Stimulated activated CD4-positive, alpha-beta T cell treated with anti-CD3 and anti-CD28 coated beads, Interleukin-1b, Interleukin-23, amount 100 ng/mL, for 24 hours (primary cell): ENCODE results near the gene MBD4.
"Not testable (repeated sequence)": the region's sequence is repeated elsewhere in the genome, so short reads cannot be mapped to it uniquely, and the experiment has no call there.

Source experiments
- DNase-seq, 4 experiments: peaks; one replicate each; pipeline ENCODE4 v3.0.0-alpha.2; 2020; ENCODE audit warnings: low read depth in 4 of 4, low spot score in 1 of 4

Gene MBD4

DNA sequence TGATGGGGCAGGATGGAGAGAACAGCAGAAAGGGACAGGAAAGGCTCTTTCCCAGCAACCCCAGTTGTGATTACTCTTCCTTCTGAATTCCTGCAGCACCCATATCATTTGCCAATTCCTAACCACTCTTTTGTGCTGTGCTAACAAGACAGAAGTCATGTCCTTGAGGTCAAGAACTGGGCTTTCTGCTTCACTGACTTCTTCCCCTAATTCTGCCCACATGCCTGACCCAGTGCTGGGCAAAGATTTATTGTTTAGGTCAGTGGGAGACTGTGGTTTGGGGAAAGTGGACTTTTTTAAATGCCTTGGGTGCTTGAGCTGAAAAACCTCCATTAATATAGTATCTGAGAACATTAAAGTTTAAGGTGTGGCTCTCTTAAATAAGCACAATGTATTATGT lies 7.1 kb downstream of the MBD4 start:
- DNase-seq = no peak

DNA sequence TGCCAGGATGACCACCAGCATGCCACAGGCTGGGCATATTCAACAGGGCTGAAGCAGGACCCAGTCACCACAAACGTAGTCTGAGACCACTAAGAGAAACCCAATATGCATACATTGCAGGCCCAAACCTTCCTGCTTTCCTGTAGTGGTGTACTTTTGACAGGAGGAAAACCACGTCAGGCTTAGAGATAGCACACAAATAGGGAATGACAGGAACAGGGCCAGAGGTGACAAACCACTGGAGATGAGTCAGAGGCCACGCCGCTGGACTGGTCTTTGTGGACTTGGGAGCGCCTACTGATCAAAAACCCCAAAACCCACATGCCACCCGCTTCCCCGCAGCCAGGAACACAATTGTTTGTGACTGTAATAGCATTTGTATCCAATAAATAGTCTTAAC lies 7.7 kb downstream of the MBD4 start:
- DNase-seq = no peak

DNA sequence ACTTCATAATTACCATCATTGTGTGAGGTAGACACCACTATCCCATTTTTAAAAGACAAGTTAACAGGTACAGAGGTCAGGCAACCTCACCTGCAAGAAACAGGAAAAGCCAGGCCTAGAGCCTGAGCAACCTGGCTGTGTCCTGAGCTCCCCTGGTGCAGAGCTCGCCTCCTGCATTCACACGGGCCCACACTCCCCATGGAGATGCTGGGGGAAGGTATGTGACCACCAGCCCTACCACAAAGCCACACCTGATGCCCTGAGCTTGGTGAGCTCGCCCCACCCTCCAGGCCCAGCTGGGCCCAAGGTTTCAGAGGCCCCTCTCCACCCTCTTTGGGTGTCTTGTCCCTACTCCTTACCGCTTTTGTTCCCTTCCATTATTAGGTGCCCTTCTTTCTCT lies 10.1 kb downstream of the MBD4 start:
- DNase-seq = no peak

DNA sequence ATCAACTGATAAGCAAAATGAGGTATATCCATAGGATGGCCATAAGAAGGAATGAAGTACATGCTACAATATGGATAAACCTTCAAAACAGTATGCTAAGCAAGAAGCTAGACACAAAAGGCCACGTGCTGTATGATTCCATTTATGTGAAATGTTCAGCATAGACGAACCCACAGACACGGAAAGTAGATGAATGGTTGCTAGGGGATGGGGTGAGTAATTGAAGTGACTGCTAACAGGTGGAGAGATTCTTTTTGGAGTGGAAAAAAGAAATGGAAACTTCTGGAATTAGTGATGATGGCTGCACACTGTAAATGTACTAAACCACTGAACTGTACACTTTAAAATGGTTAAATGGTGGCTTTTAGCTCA lies 10.7 kb downstream of the MBD4 start:
- DNase-seq = no peak

DNA sequence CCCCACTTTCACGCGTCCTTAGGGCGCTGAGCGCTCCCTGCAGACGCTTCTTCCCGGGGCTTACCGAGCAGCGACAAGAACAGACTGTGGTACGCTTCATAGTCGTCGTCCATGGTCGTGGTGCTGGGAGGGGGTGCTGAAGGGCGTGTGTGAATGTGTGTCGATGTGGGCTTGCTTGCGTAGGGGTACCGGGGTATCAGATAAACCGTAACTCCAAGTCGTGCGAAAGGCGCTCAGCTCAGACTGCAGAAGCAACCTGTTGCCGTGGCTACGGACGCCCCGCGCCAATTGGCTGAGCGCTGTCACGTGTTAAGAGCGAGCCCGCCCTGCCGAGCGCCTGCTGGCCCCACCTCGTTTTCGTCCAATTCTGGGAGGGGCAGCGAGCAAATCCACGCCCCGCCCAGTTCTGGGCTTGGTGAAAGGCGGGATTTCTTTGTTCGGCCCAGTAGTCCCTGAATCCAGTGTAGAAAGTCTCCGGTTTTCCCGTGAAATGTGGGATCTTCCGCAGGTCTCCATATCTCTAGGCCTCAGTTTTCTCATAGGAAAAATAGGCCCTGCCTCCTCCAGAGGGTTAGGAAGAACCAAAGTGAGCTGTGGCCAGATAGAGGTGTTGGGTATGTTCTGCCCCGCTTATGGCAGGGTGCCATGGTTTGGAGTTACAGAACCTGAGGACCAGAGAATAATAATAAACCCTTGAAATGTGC lies 11.2 kb downstream of the MBD4 start, which contains the start of gene EFCAB12:
Gene EFCAB12, minus strand, starts transcription at position 261 of the 704 bp plus-strand sequence. Its CDS starts 148 bp downstream, at position 113.
- DNase-seq = peak; percentile 69 to 81 (median 74)

DNA sequence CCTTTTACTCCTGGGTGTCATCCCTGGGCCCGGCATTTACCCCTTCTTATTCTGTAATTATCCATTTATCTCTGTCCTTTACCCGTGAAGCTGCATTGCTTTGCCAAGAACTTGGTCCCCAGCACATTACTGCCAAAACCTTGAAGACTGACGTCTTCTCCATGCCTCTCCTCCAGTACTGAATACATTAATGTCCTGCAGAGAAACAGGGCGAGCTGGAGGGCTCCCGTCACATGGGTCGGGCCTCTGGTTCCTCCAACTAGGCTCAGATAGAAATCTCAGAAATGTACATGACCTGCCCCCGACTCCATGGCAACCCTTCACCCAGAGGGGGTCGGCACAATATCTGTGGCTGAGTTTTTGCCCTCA lies 11.8 kb downstream of the MBD4 start:
- no peak for DNase-seq

DNA sequence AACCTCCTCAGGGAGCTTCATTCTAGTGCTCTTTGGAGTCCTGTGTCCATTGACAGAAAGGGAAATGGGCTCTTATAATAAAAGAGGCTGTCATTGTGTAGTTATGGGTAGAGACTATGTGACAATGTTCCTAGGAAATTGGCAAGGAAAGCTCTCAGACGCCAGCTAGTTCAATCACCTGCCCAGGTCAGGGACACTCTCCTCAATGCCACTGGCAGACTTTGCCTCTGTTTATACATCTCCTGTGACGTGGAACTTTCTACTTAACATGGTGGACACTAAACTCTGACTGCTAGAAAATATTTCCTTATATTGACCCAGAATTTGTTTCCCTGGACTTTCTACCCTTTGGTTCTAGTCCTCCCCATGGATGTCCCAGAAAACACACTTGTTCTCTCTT lies 14.1 kb downstream of the MBD4 start:
- no peak for DNase-seq

DNA sequence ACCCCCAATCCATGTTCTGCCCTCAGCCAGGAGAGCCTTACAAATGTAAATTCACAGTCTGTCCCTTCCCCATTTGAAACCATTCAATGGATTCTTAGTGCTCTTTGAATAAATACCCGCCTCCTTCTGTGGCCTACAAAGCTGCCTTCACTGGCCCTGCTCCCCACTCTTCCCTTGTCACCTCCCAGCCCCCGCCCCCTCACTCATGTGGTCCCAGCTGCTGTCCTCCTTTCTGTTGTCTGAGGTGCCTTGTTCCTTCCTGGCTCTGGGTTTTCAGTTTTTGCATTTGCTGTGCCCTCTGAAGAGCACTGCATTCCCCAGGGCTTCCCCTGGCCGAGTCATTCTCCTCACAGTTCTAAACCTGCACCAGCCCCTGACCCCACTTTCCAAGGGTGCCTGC lies 14.5 kb downstream of the MBD4 start:
- DNase-seq = no peak

DNA sequence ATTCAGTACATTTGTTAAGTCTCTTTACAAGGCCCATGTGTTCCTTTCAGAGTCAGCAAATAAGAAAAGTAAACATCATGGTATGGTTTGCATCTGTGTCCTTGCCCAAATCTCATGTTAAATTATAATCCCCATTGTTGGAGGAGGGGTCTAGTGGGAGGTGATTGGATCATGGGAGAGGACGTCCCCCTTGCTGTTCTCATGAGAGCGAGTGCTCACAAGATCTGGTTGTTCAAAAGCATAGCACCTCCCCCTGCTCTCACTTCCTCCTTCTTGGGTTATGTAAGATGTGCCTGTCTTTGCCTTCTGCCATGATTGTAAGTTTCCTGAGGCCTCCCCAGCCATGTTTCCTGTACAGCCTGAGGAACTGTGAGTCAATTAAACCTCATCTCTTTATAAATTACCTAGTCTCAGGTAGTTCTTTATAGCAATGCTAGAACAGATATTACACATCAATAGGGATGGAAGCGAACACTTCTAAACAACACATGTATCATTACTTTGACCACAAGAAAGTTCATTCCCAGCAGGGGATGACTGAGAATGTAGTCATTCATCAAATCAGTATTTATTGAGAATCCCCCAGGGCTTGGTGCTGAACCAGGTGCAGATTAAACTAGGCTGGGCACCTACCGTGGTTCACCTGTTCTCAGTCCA lies 15.4 kb downstream of the MBD4 start:
- DNase-seq = no peak

DNA sequence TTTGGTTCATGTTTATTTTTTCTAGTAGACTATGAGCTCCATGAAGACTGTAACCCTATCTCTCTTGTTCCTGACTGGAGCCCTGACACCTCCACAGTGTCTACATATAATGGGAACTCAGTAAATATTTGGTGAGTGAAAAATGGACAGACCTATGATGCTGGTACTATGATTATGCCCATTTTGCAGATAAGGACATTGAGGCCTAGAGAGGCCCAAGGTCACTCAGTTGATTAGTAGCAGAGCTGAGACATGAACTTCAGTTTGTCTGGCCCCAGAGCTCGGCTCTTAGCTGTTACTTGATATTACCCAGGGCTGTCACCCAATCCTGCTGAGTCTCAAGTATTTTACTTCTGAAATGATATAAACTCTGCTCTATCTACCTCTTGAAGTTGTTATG lies 16.9 kb downstream of the MBD4 start:
- DNase-seq = no peak

DNA sequence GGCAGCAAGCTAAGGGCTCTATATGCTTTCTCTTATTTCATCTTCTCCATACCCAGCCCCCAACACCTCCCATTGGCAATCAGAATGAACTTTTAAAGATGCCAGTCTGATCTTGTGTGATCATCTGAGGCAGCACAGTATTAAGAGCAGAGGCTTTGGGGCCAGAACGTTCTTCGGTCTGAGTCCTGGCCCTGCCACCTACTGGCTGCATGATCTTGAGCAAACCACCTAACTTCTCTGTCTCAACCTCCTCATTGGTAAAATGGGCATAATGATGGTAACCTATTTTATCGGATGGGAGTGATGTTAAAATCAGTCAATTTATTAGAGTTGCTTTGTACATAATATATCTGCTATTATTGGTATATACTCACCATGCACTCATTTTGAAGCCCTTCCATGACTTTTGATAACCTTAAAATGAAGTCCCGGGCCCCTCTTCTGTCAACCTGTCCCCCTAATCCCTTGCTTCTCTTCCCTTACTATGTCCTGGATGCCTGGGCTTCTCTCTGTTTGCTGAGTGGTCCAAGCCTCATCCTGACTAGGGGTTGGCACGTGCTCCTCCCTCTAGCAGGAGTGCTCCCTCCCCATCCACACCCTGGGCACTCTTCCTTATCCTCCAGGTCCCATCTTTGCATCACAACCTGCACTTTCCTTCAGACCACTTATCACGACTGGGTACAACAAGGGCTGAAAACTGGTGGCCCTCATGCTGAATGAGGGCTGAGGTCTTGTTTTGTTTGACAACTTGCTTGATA lies 17.6 kb downstream of the MBD4 start:
- no peak for DNase-seq

DNA sequence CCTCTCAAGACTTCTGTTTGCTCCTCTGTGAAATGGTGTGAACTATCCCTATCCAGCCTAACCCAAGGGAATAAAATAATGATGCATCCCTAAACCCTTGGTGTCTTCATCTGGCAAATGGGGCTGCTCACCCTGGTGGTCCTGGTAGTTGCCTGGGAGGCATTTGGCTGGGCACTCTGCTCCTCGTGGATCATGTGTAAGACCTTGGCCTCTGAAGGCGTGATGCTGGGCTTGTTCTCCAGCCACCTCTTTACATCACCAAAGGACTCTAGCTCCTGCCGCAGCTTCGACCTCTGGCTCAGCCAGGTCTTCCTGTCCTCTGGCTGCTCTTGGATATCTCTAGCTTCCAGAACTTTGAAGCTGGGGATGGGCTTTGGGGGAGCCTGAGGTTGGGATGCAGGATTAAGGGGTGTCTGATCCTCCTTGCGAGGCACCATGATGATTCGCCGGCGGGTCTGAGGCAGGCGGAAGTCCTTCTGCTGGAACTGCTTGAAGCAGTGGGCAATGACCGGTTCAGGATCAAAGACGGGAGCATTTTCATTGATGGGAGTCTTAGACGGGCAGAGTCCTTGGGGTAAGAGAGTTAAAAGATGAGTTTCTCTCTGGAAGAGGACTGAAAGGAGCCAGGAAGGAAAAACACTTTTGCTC lies 18.4 kb downstream of the MBD4 start:
- DNase-seq = no peak

DNA sequence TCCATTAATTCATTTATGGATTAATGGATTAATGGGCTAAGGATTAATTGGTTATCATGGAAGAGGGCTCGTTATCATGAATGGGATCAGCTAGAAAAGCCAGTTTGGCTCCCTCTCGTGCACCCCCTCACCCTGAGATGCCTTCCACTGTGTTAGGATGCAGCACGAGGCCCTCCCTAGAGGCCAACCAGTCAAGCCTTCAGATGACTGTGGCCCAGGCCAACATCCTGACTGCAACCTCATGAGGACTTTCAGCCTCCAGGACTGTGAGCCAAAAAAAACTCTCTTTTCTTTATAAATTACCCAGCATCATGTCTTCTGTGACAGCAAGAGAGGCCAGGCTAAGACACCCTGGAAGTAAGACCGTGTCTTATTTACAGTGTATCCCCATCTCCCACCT lies 20.3 kb downstream of the MBD4 start:
- no peak for DNase-seq

DNA sequence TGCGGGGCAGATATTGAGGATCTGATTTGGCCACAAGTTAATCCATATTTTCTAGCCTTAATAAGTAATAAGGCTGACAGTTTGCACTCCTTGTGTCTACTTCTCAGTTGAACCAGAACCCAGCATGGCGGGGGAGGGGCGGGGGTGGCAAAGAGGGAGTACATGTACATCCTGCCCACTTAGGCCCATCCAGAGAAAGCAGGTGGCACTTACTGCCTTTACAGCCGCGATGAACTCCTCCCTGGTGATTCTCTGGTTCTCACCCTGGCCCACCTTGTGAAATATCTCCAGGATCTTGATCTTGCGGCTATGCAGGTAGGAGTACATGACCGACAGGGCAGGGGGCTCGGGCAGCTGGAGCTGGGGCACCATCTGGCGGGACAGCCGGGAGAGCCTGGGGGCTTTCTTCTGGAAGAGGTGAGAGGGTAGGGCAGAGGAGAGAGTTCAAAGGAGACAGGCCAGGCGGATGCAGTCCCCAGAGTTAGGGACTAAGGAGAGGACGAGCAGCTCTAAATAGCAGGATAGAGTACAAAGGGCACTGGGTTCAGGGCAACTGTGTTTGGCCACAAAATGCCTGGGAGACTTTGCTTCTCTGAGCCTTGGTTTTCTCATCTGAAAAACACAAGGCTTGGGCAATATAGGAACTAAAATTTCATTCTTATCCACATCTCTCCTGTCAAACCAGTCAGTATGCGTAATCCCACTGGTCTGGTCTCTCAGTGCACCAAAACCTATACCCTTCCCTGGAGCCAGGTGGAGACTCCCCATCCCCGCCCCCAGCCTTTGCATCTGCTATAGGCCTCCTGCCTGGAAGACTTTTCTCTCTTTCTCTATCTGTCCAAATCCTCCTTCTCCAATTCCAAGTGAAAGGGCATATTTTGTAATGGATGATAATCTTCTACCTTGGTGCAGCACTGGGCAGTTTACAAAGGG lies 21.4 kb downstream of the MBD4 start:
- no peak for DNase-seq

DNA sequence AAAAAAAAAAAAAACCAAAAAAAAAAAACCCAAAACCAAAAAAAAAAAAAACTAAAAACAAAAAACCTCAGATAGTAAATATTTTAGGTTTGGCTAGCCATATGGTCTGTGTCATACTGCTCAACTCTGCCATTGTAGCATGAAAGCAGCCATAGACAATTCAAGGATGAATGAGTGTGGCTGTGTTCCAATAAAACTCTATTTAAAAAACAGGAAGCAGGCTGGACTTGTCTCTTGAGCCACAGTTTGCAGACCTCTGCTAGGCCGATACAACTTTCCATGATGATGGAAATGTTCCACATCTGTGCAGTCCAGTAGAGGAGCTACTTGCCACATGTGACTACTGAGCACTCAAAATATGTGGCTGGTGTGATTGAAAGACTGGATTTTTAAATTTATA lies 22.4 kb downstream of the MBD4 start:
- no peak for DNase-seq

DNA sequence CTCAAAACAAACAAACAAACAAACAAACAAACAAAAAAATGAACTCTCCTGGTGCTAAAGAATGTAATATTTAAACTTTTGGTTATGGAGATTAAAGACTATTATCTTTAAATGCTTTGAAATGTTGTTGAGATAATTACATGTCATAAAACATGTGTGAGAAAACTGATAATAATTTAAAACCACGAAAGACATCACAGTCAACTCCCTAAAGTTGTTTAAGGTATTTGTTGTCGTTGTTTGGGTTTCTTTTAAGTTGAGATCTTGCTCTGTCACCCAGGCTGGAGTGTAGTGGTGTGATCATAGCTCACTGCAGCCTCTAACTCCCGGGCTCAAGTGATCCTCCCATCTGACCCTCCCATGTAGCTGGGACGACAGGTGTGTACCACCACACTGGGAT lies 23.3 kb downstream of the MBD4 start:
- DNase-seq = no peak

DNA sequence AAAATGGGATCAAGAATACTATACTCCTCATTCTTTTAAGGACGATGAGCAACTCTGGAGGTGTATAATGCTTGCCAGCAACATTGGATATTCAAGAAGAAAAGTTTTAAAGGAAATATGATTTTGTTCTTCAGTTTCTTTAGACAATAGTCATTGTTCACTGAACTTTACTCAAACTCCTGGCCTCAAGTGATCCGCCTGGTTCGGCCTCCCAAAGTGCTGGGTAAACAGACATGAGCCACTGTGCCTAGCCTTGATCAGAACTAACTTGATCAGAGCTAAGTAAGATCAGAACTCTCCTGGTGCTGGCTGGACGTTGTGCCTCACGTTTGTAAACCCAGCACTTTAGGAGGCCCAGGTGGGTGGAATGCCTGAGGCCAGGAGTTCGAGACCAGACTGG lies 23.9 kb downstream of the MBD4 start:
- no peak for DNase-seq

DNA sequence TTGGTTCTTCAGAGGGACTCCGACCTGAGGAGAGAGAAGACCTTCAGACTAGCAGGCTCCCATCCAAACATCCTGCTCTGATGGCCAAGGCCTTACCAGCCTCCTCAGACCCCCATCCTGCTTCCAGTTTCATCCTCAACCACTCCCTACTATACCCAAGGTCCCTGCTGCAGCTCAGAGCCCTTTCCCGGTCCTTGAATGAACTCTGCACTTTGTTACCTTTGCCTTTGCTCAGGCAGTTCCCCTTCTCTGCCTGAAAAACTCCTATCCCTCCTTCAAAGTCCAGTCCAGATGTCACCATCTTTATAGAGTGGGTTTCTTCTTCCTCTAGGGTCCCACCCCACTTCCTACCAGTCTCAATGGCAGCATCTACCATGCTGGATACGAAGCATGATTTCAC lies 24.4 kb downstream of the MBD4 start:
- DNase-seq = no peak

DNA sequence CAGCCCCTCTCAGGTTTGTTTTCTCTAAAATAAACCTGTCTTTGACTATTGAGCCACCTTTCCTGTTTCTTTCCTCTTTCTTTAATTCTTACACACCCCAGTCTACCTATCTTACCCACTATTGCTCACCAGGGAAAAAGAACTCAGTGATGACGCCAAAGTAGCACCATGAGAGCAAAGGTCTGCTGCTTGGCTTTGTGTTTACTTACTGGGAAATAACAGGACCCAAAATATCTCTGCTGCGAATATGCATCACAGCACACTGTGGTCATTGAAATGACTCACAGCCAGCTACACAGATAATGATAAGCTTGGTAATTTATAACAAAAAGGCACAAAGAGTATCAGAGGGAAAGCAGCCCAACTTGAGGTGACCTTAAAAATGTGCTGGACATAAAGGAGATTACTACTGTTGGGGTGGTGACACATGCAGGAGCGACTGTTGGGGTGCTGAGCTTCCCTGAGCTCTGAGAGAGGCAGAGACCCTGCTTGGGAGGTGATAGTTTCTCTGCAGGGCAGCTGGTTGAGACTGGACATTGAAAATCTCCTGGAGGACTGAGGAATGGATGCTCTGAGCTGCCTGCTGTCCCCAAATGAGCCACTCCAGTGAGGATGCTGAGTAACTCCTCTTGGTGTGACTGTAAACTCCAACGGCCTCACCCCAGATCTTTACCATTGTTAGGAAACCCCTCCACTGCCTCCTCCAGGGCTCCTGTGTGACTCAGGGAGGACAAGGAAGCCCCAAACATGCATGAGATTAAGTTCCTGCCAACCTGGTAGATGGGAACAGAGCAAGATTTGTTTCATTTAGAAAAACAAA lies 25.9 kb downstream of the MBD4 start:
- no peak for DNase-seq

DNA sequence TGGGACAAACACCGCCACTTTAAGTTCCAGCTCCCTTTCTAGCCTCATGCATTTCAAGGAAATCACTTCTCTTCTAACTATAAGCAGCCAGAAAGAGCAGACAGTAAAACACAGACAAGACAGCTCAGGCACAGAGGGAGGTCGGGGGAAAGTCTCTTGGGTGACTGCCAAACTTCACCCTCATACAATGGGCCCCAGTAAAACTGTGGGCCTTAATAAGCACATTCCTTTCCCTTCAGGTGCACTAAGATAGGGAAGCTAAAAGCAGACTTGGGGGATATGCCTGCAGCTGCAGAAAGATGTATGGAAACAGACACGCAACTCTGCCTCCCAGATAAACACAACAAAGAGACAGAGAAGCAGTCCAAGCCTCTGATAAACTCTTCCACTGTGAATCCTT lies 26.5 kb downstream of the MBD4 start:
- DNase-seq = not testable (repeated sequence)
